LHCN-M2 (cell line): ENCODE results near the gene GGTLC2. TPM values are rescaled to one million over a fixed set of nuclear protein-coding genes. Genes with fewer than 3 reads are reported as not detected.
"Not testable (repeated sequence)": the region's sequence is repeated elsewhere in the genome, so short reads cannot be mapped to it uniquely, and the experiment has no call there.

Experiments used
- DNase-seq: peaks from one replicate; pipeline ENCODE4 v3.0.0-alpha.2; 2012; ENCODE audit warnings: low read depth
- total RNA-seq: library from RNA; depleted of rRNA; stranded (reverse); fragments of >200 nt; gene quantifications from 2 replicates; pipeline ENCODE4 v1.2.3, GENCODE V29; 2014

GGTLC2 gene
- total RNA-seq, 1 experiment from 2014 or later, result not detected

GRCh38 chr22:22636260-22636659 lies 8.2 kb upstream of the GGTLC2 start:
- DNase-seq, result not testable (repeated sequence)

GRCh38 chr22:22638313-22638712 lies 6.1 kb upstream of the GGTLC2 start:
- not testable (repeated sequence) for DNase-seq

DNA sequence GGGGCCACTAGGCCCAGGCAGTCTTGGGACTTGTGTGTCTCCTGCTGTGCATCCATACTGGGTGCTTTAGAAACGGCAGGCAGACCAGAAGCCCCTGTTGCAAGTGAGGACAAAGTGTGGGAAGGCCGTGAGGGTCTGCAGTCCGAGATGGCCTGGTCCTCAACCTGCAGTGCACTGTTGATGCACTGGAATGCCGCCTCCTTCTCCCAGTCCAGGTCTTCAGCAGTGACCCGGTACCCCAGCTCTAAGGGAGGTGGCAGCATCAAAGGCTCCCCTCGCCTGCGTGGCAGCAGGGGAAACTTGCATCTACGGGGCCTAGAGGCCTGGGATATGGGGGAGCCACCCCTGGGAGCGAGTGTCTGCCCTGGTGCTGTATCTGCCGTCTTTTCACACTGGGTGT lies 2.2 kb upstream of the GGTLC2 start:
- not testable (repeated sequence) for DNase-seq

- not testable (repeated sequence) for DNase-seq
Observed at GRCh38 chr22:22645969-22646368, 1.6 kb downstream of the GGTLC2 start.

DNA sequence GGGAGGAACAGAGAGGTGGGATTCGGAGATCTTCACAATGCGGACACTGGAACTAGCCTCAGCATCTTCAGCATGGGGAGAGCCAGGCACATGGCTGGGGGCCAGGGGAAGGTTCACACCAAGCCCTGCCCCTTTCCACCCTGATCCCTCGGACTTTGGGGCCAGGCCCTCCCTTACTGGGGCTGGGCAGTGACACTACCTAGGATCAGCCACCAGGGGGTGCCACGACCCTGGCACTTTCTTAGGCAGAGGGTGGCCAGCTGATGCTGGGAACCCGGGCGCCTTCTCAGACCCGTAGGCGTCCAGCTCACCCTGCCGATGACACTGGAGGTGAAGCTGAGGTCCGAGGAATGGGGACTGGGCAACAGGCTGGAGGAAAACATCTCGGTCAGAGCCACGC lies 3.5 kb downstream of the GGTLC2 start:
- not testable (repeated sequence) for DNase-seq

- DNase-seq, result not testable (repeated sequence)
Observed at GRCh38 chr22:22648863-22649536, 4.6 kb downstream of the GGTLC2 start.

DNA sequence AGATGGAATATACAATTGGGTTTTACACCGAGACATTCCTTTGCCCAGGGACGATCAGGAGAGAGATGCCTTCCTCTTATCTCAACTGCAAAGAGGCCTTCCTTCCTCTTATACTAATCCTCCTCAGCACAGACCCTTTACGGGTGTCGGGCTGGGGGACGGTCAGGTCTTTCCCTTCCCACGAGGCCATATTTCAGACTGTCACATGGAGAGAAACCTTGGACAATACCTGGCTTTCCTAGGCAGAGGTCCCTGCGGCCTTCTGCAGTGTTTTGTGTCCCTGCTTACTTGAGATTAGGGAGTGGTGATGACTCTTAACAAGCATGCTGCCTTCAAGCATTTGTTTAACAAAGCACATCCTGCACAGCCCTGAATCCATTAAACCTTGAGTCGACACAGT lies 5.3 kb downstream of the GGTLC2 start:
- DNase-seq, result not testable (repeated sequence)

- not testable (repeated sequence) for DNase-seq
Observed at GRCh38 chr22:22650398-22650797, 6.0 kb downstream of the GGTLC2 start.

DNA sequence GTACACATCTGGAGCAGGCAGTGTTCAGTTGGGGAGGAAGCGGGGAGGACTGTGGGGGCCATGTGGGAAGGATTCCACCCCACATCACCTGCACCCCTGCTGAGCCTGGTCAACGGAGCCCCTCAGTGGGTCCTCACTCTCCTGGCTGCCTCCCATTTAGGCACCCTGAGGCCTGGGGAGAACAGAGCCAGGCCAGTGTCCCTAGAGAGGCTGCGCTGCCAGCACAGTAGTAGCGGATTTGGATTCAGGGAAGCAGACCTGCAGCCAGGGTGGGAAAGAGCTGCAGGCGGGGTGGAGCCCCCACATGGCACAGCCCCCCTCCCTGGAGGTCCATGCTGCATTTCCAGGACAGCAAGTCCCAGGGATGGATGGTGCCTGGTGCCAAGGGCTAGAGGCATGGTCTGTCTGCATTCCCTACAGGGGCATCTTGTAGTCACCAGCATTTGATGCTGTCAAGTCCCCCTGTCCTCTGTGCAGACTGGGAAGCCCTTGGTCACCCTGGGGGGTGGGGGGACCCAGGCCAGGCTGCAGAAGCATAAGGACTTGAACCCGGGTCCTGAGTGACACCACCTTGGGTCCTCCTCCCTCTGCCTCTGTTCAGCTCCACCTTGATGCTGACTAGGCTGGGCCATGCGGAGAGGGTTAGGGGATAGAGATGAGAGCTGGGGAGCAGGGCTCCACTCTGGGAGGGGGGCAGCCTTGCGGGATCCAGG lies 6.5 kb downstream of the GGTLC2 start:
- DNase-seq, result not testable (repeated sequence)

DNA sequence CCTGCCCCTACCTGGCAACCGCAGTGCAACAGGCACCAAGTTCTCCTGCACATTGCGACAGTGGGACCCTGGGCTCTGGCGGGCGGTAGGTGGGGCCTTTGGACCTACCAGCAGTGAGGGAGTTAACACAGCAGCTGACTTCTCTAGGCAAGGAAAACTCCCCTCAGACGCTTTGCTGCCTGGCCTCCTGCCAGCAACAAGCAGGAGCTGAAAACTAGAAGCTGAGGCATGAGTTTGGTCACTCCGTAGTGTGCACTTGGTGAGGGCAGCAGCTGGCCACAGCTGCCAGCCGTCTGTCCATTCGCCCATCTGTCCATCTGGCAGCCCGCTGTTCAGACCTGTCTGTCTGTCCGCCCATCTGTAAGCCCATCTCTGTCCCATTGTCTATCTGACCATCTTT lies 7.2 kb downstream of the GGTLC2 start:
- peak; percentile 55 for DNase-seq

- DNase-seq, result not testable (repeated sequence)
Observed at GRCh38 chr22:22652102-22652501, 7.7 kb downstream of the GGTLC2 start.

- DNase-seq, result not testable (repeated sequence)
Observed at GRCh38 chr22:22652573-22652972, 8.2 kb downstream of the GGTLC2 start.

DNA sequence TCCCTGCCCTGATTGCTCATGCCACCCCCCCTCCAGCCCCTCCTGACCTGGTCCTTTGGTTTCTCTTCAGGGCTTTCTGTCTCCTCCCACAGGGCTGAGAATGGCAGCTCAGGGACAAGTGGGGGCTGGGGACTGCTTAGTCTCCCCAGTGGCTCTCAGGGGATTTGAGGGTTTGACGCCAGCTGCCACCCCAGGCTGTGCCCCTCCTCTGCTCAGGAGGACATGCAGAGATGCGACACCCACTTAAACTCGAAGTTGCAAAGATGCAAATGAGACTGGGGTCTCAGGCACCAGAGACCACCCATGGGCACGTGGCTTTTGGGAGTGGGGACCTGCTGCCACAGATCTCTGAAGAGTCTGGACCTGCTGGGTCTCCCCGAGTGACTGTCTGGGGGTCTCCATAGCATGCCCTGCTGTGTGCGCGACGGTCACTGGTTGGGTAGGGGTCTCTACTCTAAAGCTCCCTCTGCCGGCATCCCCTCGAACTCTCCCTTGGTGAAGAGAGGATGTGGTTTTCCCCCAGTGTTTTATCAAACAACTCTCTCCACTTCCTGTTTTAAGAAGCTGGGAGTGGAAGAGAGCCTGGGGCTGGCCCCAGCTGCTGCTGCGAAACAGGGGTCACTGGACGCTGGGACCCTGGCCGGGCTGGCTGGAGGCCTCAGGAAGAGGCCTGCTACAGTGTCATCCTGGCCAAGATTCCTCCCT lies 9.4 kb downstream of the GGTLC2 start:
- not testable (repeated sequence) for DNase-seq

DNA sequence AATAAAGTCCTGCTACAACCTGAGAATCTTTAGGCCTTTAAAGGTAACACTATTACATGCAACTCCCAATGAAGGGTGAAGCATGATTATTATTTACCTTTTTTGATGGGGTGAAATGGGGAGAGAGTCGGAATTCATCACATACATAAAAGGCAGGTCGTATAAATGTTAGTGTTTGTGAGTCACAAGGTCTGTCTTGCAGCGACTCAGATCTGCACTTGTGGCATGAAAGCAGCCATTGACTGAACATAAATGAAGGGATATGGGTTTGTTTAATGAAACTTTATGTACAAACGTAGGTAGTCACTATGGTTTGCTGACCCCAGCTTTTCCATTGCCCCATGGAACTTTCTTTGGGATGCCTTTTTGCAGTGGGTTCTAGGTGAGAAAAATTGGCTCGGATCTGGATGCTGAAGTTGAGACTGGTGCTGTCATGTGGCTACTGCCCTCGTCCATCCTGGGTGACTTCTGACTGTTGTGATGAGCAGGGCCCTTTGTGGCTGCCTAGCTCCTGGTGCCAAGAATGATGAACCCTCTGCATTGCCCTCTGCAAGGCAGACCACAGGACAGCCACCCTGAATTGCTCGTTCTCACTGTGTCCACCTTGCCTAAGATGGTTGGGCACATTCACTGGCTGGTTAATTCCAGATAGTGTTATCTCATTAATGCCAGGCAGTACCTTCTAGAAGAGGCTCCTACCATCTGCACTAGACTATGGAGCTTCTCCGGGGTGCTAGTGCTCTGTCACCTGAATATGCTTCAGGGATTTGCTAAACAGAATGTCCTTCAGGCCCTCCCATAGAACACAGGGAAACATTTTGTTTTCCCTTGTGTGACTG lies 11.3 kb downstream of the GGTLC2 start:
- no peak for DNase-seq

GRCh38 chr22:22657712-22658111 lies 13.3 kb downstream of the GGTLC2 start:
- DNase-seq, result no peak

- no peak for DNase-seq
Observed at GRCh38 chr22:22661275-22661674, 16.9 kb downstream of the GGTLC2 start.

GRCh38 chr22:22662095-22662494 lies 17.7 kb downstream of the GGTLC2 start:
- no peak for DNase-seq

GRCh38 chr22:22663861-22664800 lies 19.7 kb downstream of the GGTLC2 start:
- DNase-seq, result no peak

GRCh38 chr22:22666307-22667091 lies 22.1 kb downstream of the GGTLC2 start:
- DNase-seq, result peak; percentile 31
